HG02885 (cell line): ENCODE measurements around the gene CTXND1.
"Not testable (repeated sequence)": the region's sequence is repeated elsewhere in the genome, so short reads cannot be mapped to it uniquely, and the experiment has no call there.

Source experiments
- ATAC-seq: cut with Tn5 transposase; IDR thresholded peaks from one replicate; pipeline ENCODE4 v1.9.1; 2021; ENCODE audit warnings: mild to moderate bottlenecking; ENCODE audit not compliant: unreplicated experiment, poor library complexity

Gene CTXND1

DNA sequence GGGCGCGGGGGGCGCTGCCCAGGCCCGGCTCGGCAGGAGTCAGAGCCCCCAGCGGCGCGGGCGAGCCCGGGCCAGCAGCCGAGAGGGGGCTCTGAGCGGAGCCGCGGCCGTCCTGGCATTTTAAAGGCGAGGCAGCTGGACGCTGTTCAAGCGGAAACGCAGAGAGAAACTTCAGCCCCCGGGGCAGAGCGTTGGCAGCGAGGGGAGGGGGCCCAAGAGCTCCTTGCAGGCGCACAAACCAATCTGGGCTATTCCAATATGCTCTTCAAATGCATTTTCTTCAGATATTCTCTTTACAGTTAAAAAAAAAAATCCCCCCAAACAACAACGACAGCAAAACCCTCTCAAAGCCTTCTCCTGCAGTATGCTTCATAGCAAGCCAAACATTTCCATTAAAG is at the start of gene CTXND1:
TSS of gene CTXND1 (minus strand) at position 93 of the 398 bp plus-strand sequence. CDS start 50,264 bp downstream, outside the sequence.
- no peak for ATAC-seq

DNA sequence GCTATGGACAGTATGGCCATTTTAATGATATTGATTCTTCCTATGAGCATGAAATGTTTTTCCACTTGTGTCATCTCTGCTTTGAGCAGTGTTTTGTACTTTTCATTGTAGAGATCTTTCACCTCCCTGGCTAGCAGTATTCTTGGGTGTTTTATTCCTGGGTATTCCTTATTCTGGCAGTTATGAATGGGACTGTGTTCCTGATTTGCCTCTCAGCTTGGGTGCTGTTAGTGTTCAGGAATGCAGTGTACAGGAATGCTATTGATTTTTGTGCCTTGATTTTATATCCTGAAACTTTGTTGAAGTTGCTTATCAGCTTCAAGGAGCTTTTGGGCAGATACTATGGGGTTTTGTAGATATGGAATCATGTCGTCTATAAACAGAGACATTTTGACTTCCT is 49.5 kb upstream of the CTXND1 start:
- no peak for ATAC-seq

DNA sequence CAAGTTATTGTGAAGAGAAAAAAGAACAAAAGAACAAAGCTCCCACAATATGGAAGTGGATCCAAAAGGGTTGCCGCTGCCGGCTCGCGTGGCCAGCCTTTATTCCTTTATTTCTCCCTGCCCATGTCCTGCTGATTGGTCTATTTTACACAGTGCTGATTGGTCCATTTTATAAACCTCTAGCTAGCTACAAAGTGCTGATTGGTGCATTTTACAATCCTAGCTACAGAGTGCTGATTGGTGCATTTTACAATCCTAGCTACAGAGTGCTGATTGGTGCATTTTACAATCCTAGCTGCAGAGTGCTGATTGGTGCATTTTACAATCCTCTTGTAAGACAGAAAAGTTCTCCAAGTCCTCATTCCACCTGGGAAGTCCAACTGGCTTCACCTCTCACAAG is 43.8 kb upstream of the CTXND1 start:
- ATAC-seq, result not testable (repeated sequence)

DNA sequence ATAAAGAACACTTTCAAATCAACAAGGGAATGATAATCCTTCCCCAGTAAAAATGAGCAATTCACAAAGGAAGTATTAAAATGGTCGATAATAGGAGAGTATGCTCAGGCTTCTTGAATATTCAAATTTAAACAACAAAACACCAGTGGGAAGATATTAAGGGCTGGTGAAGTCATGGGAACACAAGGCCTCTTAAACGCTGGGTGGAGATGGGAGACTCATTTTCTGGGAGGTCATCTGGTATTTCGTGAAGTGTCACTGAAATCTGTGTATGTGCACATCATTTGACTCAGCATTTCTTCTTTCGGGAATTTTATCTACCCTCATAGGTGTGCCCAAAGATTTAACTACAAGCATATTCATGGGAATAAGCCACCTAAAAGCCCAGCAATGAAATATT is 40.1 kb upstream of the CTXND1 start:
- ATAC-seq, result no peak

DNA sequence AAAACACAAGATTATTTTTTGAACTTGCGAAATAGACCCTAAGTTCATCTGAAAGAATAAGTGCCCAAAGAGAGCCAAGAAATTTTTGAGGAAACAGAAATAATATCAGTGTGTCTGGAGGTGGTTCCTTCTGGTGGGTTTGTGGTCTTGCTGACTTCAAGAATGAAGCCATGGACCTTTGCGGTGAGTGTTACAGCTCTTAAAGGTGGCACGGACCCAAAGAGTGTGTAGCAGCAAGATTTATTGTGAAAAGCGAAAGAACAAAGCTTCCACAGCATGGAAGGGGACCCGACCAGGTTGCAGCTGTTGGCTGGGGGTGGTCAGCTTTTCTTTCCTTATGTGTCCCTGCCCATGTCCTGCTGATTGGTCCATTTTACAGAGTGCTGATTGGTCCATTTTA is 38.9 kb upstream of the CTXND1 start:
- ATAC-seq, result not testable (repeated sequence)

DNA sequence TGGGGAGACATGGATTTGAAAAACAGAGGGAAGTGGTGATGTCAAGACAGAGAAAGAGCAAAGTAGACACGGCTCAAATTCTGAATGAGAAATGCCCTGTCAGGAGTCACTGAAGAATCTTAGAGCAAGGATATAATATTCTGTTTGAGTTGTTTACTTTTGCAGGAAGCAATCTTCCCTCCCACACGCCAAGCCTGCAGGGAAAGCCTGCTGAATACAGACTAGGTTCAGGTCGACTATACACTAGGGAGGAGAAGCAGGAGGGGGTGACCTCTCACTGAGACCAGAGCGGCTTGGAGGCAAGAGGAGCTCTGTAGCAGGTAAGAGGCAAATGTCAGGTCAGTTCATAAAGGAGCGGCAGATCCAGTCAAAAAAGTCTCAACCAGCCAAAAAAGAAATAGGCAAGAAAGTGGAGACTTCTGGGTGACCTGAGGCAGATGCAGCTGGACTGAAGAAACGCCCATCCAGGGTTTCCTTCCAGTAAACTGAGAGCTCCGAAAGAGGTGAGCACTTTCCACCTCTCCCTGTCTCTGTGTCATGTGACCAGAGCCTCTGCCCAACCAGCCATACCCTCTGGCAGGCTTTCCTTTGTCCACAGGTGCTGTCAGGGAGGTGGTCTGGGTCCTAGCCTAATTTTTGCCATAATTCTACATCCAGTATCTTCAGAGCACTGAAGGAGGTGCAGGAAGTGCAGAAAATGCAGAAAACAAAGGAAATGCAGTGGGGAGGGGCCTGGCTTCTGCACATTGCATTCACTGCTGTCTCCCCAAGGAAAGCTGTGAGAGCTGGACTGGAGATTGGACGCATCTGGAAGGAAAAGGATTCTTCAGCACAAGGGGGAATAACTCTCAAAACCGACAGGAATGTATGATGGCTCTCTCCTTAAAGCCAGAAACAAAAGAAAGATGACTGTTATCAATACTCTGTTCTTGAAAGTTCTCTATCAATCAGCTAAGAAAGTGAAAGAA is 37.8 kb upstream of the CTXND1 start:
- no peak for ATAC-seq

DNA sequence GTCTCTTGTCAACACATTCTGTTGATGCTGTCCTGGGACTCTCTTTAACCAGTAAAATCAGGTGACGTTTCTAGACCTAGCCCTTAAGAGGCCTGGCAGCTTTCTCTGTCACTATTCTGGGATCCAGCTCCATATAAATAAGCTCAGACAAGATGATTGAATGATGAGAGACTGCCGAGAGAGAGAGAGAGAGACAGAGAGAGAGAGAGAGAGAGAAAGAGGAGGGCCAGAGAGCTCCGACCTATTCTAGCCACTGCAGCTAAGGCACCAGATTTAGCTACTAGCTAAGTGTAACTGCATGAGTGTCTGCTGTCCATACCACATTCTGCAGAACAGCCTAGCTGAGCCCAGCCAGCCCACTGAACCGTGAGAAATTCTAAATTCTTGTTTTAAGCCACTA is 36.1 kb upstream of the CTXND1 start:
- ATAC-seq, result no peak

DNA sequence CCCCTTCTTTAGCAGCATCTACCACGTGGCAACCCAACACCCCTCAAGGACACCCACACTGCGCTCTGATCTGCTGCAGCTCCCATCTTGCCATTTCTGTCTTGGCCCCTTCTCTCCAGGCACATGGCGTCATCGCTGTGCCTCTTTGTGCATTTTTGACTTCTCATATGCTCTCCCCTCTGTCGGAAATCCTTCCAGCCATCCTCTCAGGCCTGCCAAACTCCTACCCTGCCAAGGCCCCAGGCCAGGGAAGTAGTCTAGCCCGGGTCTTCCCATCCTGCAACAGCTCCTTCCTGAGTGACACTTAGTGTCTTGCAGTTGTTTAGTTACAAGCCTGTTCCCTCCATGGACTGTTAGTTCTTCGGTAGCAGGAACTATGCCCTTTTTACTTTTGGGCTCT is 34.0 kb upstream of the CTXND1 start:
- ATAC-seq, result no peak

DNA sequence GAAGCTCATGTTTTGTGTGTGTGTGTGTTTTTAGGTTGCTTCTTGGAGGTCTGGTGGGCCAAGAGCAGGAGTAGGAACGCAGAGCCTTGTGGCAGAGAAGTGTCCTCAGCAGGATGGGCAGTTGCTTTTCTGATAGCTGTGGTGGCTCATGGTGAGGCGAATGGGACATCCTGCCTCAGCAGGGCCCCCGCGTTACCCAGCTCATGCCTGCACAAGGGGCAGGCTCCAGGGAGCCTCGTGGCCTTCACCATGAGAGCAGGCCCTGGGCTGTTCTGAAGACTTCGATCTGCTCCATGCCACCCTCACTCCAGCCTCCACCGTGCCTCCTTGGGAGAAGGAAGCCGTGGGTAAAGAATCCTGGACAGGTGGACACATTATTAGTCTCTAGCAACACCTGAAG is 33.4 kb upstream of the CTXND1 start:
- ATAC-seq, result no peak

DNA sequence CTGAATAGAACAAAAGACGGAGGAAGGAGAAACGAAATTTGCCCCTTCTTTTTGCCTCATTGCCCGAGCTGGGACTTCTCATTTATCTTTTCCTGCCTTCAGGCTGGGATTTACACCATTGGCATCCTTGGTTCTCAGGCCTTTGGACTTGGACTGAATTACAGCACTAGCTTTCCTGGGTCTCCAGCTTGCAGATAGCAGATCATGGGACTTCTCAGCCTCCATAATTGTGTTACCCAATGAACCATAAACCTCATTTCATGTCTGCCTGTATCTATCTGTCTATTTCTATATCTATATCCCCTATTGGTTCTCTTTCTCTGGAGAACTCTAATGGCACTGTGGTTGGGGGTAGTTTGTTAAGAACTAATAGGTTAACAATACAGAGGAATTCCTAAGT is 31.5 kb upstream of the CTXND1 start:
- no peak for ATAC-seq

DNA sequence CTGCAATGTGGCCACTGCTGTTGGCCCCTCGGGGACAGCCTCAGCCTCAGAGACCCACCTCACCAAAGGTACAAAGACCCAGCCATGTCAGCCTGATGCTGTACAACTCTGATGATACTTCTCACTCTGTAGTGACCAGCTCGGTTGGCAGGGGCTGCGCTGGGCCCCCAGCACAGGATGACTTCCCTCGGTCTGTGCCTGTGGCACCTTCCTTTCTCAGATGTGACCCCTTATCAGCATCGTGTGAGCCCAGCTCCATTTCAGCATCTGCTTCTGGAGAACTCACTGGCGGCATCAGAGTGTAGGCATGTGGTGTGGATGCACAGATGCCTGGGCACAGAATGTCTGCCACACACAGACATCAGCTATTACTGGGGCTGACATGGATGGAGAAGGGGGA is 25.1 kb upstream of the CTXND1 start:
- ATAC-seq, result no peak

DNA sequence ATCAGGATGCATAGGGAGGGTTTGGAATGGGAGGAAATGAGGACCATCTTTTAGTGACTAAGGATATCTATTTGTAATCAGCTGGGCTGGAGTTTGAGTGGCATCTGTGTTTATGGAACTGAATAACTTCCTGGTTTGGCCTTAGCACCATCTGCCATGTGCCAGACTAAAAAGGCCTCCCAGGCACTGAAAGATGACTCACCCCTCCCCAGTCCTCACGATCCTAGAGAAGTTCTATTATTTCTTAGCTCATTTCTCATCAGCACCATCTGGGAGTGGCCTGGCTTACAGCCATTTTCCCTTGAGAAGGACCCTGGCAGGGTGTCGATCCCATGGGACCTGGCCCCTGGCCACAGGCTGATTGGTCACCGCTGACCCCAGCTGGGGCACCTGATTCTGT is 23.9 kb upstream of the CTXND1 start:
- ATAC-seq, result no peak

DNA sequence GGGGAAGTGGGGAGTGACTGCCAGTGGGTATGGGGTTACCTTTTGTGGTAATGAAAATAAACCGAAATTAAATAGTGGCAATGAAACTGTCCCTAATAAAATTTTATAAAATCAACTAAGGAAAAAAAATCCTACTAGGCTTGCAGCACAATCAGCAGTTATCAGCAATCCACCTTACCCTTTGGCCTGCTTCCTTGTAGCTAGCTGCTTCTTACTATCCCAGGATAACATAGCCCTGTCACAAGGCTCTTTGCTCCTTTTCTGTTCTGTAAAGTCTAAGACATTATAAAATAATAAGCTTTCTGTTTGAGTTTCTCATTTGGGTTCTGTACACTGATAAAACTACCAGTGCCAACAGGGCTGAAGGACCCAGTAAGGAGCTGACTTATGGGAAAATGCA is 23.0 kb upstream of the CTXND1 start:
- no peak for ATAC-seq

DNA sequence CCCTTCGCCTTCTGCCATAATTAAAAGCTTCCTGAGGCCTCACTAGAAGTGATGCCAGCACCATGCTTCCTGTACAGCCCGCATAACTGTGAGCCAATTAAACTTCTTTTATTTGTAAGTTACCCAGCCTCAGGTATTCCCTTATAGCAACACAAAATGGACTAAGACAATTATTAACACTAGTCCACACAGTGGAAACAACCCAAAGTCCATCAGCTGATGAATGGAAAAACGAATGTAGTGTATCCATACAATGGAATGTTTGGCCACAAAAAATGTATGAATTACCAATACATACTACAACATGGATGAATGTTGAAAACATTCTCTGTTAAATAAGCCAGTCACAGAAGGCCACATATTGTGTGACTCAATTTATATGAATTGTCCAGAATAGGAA is 22.5 kb upstream of the CTXND1 start:
- ATAC-seq, result no peak

DNA sequence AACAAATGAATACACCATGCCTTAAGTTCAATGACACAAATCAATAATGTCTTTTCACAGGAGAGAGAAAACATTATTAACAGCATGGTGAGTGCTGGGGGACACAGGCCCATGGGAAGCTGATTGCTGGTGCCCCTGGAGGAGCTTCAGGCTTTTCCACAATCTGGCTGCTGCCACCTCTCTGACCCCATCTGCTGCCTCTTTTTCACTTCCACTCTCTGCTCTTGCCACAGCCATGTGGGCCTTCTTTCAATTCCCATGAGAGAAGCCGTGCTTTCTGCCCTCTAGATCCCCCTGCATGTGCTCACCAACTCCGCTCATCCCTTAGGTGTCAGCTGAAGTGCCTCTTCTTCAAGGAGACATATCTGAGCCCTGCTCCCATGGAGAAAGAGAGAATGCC is 21.0 kb upstream of the CTXND1 start:
- ATAC-seq, result no peak

DNA sequence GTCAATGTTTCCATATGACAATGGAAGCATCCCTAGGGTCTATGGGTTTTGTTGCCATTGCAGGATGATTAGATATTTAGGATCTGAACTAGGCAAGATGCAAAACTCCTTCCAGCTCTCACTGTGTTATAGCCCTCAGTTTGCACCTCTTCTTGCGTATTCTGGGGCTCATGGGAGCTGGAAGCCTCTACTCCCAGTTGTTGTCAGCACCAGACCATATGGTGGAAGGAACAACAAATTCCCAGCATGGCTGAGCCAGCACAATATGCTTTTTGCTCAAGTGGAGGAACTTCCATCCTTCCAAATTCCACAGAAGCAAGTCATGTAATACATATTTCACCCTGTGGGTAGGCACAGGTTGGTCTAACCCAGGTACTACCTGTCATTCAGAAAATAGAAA is 18.5 kb upstream of the CTXND1 start:
- no peak for ATAC-seq

DNA sequence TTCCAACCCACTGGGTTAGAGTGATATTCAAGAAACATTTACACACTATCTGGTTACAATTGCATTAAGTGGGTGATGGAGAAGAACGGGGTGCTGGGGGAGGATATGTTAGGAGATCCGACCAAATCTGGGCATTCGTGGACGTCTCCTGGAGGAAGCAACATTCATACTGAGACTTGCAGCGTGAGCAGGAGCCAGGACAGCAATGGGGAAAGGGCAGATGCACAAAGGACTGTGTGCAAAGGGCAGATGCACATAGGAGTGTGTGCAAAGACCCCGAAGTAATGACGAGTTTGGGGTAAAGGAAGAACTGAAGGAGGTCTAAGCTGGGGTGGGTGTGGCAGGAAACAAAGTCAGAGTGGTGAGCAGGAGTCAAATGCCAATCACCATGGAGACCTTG is 16.1 kb upstream of the CTXND1 start:
- ATAC-seq, result no peak

DNA sequence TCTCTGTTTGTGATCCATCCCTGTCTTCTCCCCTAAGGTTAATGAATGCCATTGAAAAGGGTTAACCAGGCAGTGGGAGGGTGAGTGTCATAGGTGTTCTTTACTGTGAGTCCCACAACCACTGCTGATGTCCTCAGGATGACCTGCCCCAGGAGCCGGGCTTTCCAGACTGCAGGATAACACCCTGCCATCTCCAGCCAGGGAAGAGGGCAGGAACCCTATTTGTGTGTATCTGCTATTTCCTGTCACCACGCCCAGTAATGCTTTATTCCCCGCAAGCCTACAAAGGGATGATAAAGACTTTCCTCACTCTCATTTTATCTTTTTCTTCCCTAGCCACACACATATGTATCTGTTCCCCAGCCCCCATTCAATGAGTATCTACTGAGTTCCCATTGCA is 15.6 kb upstream of the CTXND1 start:
- no peak for ATAC-seq

DNA sequence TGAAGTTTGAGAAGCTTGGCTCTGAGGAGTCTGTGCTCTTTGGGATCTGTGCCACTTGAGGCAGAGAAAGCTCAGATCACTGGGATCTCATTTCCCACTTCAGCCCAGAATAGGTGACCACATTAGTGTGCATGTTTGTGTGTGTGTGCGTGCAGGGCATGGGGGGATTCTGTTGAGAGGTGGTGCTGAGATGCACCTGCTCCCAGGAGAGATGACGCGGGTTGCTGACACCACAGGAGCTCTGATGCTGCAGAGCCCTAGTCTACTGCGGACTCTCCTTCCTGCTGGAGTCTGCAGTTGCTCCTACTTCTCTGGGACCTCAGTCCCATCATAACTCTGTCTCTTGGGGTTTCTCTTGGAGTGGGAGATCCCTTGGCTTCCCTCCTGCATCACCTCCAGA is 14.7 kb upstream of the CTXND1 start:
- ATAC-seq, result no peak

DNA sequence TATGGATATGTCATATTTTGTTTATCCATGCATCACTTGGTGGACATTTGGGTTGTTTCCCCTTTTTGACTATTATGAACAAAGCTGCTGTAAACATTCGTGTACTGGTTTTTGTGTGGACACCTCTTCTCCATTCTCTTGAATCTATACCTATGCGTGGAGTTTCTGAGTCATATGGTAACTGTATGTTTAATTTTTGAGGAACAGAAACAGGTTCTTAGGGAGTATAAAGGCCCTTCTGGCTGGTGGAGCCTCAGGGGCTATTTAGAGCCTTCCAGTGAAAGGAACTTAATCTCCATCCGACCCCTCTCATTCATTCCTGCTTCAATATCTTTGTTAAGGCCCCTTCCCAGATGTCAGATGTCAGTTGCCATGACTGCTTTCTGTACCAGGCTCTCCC is 14.1 kb upstream of the CTXND1 start:
- no peak for ATAC-seq

DNA sequence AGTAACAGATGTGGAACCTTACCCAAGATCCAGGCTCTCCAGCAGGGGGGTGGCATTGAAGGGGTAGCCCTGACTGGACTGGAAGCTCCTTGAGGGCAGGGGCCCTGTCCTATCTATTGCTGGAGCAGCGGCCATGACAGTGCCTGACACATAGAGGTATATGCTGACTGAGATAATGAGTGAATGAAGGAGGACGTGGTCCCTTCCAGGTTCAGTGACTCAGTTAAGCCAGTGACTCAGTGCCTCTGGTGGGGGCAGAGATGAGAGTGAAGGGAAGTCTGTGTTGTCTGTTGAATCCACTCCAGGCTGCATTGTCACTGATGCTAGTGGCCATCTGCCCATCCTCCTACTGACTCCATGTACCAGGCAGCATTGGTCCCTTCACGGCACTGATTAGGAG is 13.0 kb upstream of the CTXND1 start:
- no peak for ATAC-seq

DNA sequence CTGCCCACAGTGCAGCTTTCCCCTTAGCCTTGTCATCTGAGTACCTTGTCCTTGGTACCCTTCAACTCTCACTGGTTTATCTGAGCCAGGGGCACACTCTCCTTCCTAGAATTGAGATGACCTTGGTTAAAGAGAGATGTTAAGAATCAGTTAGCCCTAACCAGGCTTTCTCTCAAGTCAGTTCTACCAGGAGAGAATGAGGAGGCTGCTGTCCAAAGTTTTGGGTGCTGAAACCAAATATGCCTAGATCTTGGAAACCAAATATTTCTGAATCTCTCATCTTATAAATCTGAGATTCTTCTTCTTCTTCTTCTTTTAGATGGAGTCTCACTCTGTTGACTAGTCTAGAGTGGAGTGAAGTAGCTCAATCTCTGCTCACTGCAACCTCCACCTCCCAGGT is 12.0 kb upstream of the CTXND1 start:
- no peak for ATAC-seq
